Activated CD8-positive, alpha-beta T cell treated with anti-CD3 and anti-CD28 coated beads for 36 hours (primary cell): ENCODE results near the gene MYT1. TPM values are rescaled to one million over a fixed set of nuclear protein-coding genes. Genes with fewer than 3 reads are reported as not detected.

Experiments used
- ATAC-seq: fragments of 200-7000 bp; cut with Tn5 transposase; one replicate; pipeline ENCODE4 v1.10.0; 2021; ENCODE audit warnings: mild to moderate bottlenecking, moderate library complexity
- CTCF ChIA-PET: fragments of 350-600 bp; sonication (Branson Sonifier 250); formaldehyde crosslinking; loops from one replicate; lab custom pipeline; 2021; ENCODE audit warnings: antibody characterized with exemption; lab: Charles Lee
- POLR2A ChIA-PET: fragments of 350-600 bp; sonication (Branson Sonifier 250); formaldehyde crosslinking; loops from one replicate; lab custom pipeline; 2021; ENCODE audit warnings: antibody characterized with exemption; lab: Charles Lee
- DNase-seq: peaks from one replicate; pipeline ENCODE4 v3.0.0-alpha.2; 2020
- H3K27ac Mint-ChIP-seq: one replicate; pipeline ENCODE4 v1.8.0; 2021; ENCODE audit warnings: mild to moderate bottlenecking, mixed read lengths
- H3K27me3 Mint-ChIP-seq: one replicate; pipeline ENCODE4 v1.8.0; 2021; ENCODE audit warnings: mixed read lengths
- H3K36me3 Mint-ChIP-seq: one replicate; pipeline ENCODE4 v1.8.0; 2021; ENCODE audit warnings: low read depth, mixed read lengths
- H3K4me1 Mint-ChIP-seq: one replicate; pipeline ENCODE4 v1.8.0; 2021; ENCODE audit warnings: low read depth, mixed read lengths
- H3K4me3 Mint-ChIP-seq: one replicate; pipeline ENCODE4 v1.8.0; 2021; ENCODE audit warnings: mild to moderate bottlenecking, moderate library complexity, mixed read lengths
- H3K9me3 Mint-ChIP-seq: one replicate; pipeline ENCODE4 v1.8.0; 2021; ENCODE audit warnings: mixed read lengths
- CTCF ChIP-seq: fragments of 200-600 bp; IDR thresholded peaks from one replicate; pipeline ENCODE4 v1.8.0; 2022; ENCODE audit warnings: antibody characterized with exemption, mild to moderate bottlenecking
- intact Hi-C: fragments of 100-400 bp; cut with micrococcal nuclease; formaldehyde crosslinking; loops from one replicate; pipeline ENCODE4 v1.10.0; 2022
- total RNA-seq, 2 experiments: library from RNA; stranded (reverse); gene quantifications; one replicate each; pipeline ENCODE4 v1.2.3, GENCODE V29; 2021

MYT1 gene
- total RNA-seq, 2 experiments from 2014 or later, result not detected

- intact Hi-C loops, result no loop called here
- peaks cover 9% of the 10 kb centered on the region for H3K9me3 Mint-ChIP-seq
- no peak overlapping the region for H3K27ac Mint-ChIP-seq
- DNase-seq (no peak), ATAC-seq (no peak)
- POLR2A ChIA-PET, result interaction anchor here (1.1 kb wide), 1 partner anchor 119 kb away, joined by 3 read pairs; no protein-coding TSS in a partner anchor
- no peaks in the 10 kb centered on the region for H3K4me1 Mint-ChIP-seq
- CTCF ChIA-PET, result interaction anchor here (0.8 to 1.3 kb wide), 2 partner anchors 18 to 60 kb away, joined by 3 to 4 read pairs; no protein-coding TSS in a partner anchor
- no peaks in the 10 kb centered on the region for H3K36me3 Mint-ChIP-seq
- TF ChIP-seq CTCF, result no peak
- H3K27me3 Mint-ChIP-seq, result no peaks in the 10 kb centered on the region
- H3K4me3 Mint-ChIP-seq, result no peak overlapping the region
Observed at GRCh38 chr20:64144144-64144912, 19.9 kb upstream of the MYT1 start.

- H3K4me3 Mint-ChIP-seq, result no peak overlapping the region
- peaks cover 9% of the 10 kb centered on the region for H3K9me3 Mint-ChIP-seq
- peak; percentile 16 for TF ChIP-seq CTCF
- no peak overlapping the region for H3K27ac Mint-ChIP-seq
- ATAC-seq (no peak), DNase-seq (peak; percentile 39)
- H3K36me3 Mint-ChIP-seq, result no peaks in the 10 kb centered on the region
- CTCF ChIA-PET, result interaction anchor here (1.3 kb wide), 1 partner anchor 16 kb away, joined by 4 read pairs; no protein-coding TSS in a partner anchor
- H3K4me1 Mint-ChIP-seq, result no peaks in the 10 kb centered on the region
- intact Hi-C loops, result no loop called here
- H3K27me3 Mint-ChIP-seq, result no peaks in the 10 kb centered on the region
- POLR2A ChIA-PET, result no interaction called here
Observed at GRCh38 chr20:64145458-64146300, 18.6 kb upstream of the MYT1 start.

GRCh38 chr20:64146301-64146935, 17.8 kb upstream of the MYT1 start:
- ChIA-PET CTCF (no interaction called here), POLR2A (no interaction called here)
- no peak for ATAC-seq
- no peak for TF ChIP-seq CTCF
- intact Hi-C loops, result no loop called here
- H3K4me1 Mint-ChIP-seq, result no peaks in the 10 kb centered on the region
- no peak overlapping the region for H3K27ac Mint-ChIP-seq
- H3K36me3 Mint-ChIP-seq, result no peaks in the 10 kb centered on the region
- peaks cover 9% of the 10 kb centered on the region for H3K9me3 Mint-ChIP-seq
- no peaks in the 10 kb centered on the region for H3K27me3 Mint-ChIP-seq
- no peak overlapping the region for H3K4me3 Mint-ChIP-seq
- no peak for DNase-seq

GRCh38 chr20:64146936-64147477, 17.2 kb upstream of the MYT1 start:
- ChIA-PET POLR2A (no interaction called here), CTCF (no interaction called here)
- no peak overlapping the region for H3K4me3 Mint-ChIP-seq
- TF ChIP-seq CTCF, result no peak
- no peaks in the 10 kb centered on the region for H3K4me1 Mint-ChIP-seq
- DNase-seq (no peak), ATAC-seq (no peak)
- peaks cover 9% of the 10 kb centered on the region for H3K9me3 Mint-ChIP-seq
- no peaks in the 10 kb centered on the region for H3K27me3 Mint-ChIP-seq
- no peaks in the 10 kb centered on the region for H3K36me3 Mint-ChIP-seq
- no peak overlapping the region for H3K27ac Mint-ChIP-seq
- intact Hi-C loops, result no loop called here
